ENCODE measurements around the gene EDEM2. TPM values are rescaled to one million over a fixed set of nuclear protein-coding genes. Genes with fewer than 3 reads are reported as not detected.
A peak's percentile ranks its signal among the peaks of the same experiment; 100 is the strongest.
"Not testable (repeated sequence)": the region's sequence is repeated elsewhere in the genome, so short reads cannot be mapped to it uniquely, and the experiment has no call there.

Gene EDEM2
- polyA plus RNA-seq, 3 donors: 39.5 to 86.1 (median 75.6) TPM

DNA sequence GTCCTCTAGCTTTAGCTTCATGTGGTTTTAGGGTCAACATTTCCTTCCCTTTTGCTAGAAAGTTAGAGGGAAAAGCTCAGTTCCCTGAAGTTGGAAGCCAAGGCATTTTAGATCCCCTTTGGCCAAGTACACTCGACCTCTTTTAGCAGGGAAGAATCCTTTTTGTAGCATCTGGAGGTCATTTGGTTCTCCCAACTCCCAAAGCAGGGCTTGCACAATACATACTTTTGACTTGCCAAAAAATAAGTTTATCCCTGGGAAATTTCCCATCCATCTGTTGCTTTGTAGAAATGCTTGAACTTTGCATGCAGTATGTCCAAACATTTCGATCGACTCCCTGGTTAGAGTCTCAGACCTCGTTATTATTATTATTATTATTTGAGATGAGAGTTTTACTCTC, 4.6 kb upstream of the EDEM2 start:
- no peak overlapping the region for H3K27ac Mint-ChIP-seq
- intact Hi-C loops (cut with micrococcal nuclease): no loop called here

DNA sequence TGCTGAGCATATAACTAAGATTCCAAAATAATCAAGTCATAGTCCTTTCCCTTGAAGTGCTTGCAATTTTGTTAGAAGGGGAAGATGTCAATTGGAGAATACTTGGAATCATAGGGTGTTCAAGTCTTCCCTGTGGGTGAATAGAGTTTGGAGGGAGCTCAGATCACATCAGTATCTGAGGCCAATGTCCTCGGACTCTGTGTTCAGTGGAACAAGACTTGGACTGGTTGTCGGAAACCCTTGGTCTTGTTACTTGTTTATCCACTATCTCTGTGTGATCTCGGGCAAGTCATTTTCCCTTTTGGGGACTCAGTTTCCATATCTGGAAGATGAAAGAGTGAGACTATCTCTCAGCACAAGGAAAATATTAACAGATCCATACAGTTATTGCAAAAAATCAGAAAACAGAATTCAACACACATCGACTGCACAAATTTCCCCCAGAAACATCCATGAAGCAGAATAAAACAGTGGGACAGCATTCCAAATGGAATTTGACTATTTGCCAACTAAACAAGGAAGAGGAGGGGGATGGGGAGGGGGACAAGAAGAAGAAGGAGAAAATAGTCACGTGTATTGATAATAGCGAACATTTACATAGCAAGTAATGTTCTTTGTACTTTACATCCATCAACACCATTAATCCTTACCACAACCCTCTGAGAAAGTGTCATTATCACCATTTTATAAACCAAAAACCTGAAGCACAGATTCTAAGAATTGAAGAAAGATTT, 3.9 kb upstream of the EDEM2 start:
- intact Hi-C loops (cut with micrococcal nuclease): no loop called here
- H3K36me3 Mint-ChIP-seq: no peaks in the 10 kb centered on the region
- no peak for DNase-seq
- Histone ChIP-seq H3K4me3 (replicated peaks in 1 of 3; ENCODE audit: low read depth in 2 of 3, low read length in 3 of 3) (no peak overlapping the region), H3K79me2 (ENCODE audit: insufficient read depth, low read length) (peaks cover 12% of the 10 kb centered on the region), H3K9me3 (replicated peaks in 1 of 2; ENCODE audit: control insufficient read depth in 1 of 2, insufficient read depth in 1 of 2, low read length in 2 of 2) (no peaks in the 10 kb centered on the region), H4K20me1 (ENCODE audit: insufficient read depth, low read length) (peaks cover 7% of the 10 kb centered on the region), H3K27me3 (ENCODE audit: control insufficient read depth in 2 of 2, insufficient read depth in 2 of 2, low read length in 2 of 2) (no peaks in the 10 kb centered on the region), H3K4me2 (replicated peaks; ENCODE audit: extremely low read depth, low read length, poor library complexity, severe bottlenecking) (no peak overlapping the region), H3K27ac (ENCODE audit: low read depth in 1 of 2, low read length in 2 of 2) (no peak overlapping the region), H2AFZ (ENCODE audit: insufficient read depth, low read depth, low read length, poor library complexity, severe bottlenecking) (no peak overlapping the region), H3K36me3 (replicated peaks in 1 of 2; ENCODE audit: control insufficient read depth in 1 of 2, insufficient read depth in 2 of 2, low read length in 2 of 2) (no peaks in the 10 kb centered on the region), H3K4me1 (ENCODE audit: control insufficient read depth in 1 of 2, insufficient read depth in 2 of 2, low read length in 2 of 2) (peaks cover 21% of the 10 kb centered on the region in 2 donors), H3K9ac (ENCODE audit: insufficient read depth, low read length, poor library complexity, severe bottlenecking) (no peak overlapping the region)
- H3K4me3 Mint-ChIP-seq: no peak overlapping the region
- H3K27me3 Mint-ChIP-seq (ENCODE audit: low read depth in 3 of 3): peaks cover 0 to 2% (median 0%) of the 10 kb centered on the region in 3 donors
- TF ChIP-seq, protein P1, sequence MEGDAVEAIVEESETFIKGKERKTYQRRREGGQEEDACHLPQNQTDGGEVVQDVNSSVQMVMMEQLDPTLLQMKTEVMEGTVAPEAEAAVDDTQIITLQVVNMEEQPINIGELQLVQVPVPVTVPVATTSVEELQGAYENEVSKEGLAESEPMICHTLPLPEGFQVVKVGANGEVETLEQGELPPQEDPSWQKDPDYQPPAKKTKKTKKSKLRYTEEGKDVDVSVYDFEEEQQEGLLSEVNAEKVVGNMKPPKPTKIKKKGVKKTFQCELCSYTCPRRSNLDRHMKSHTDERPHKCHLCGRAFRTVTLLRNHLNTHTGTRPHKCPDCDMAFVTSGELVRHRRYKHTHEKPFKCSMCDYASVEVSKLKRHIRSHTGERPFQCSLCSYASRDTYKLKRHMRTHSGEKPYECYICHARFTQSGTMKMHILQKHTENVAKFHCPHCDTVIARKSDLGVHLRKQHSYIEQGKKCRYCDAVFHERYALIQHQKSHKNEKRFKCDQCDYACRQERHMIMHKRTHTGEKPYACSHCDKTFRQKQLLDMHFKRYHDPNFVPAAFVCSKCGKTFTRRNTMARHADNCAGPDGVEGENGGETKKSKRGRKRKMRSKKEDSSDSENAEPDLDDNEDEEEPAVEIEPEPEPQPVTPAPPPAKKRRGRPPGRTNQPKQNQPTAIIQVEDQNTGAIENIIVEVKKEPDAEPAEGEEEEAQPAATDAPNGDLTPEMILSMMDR (IDR thresholded peaks at IDR 0.05): no peak
- peaks cover 23% of the 10 kb centered on the region for H3K4me1 Mint-ChIP-seq
- no peak overlapping the region for H3K27ac Mint-ChIP-seq
- H3K9me3 Mint-ChIP-seq: no peaks in the 10 kb centered on the region
- WGBS (ENCODE audit: insufficient coverage): 89% methylated on average over 3 of the region's 6 CpGs

More for the DNA sequence above, 4.6 kb upstream of the EDEM2 start:
- H2AFZ ChIP-seq (ENCODE audit: insufficient read depth, low read depth, low read length, poor library complexity, severe bottlenecking): no peak overlapping the region
- no CpG with 5 or more reads among the region's 4 CpGs for WGBS (ENCODE audit: insufficient coverage)
- no peaks in the 10 kb centered on the region for H3K9me3 ChIP-seq (replicated peaks in 1 of 2; ENCODE audit: control insufficient read depth in 1 of 2, insufficient read depth in 1 of 2, low read length in 2 of 2)
- H3K9ac ChIP-seq (ENCODE audit: insufficient read depth, low read length, poor library complexity, severe bottlenecking): no peak overlapping the region
- H4K20me1 ChIP-seq (ENCODE audit: insufficient read depth, low read length): no peaks in the 10 kb centered on the region
- Mint-ChIP-seq H3K4me1 (peaks cover 16% of the 10 kb centered on the region), H3K4me3 (no peak overlapping the region), H3K9me3 (no peaks in the 10 kb centered on the region), H3K36me3 (no peaks in the 10 kb centered on the region), H3K27me3 (ENCODE audit: low read depth in 3 of 3) (peaks cover 0 to 2% (median 0%) of the 10 kb centered on the region in 3 donors)
- H3K79me2 ChIP-seq (ENCODE audit: insufficient read depth, low read length): peaks cover 5% of the 10 kb centered on the region
- no peak overlapping the region for H3K4me2 ChIP-seq (replicated peaks; ENCODE audit: extremely low read depth, low read length, poor library complexity, severe bottlenecking)
- no peak overlapping the region for H3K27ac ChIP-seq (ENCODE audit: low read depth in 1 of 2, low read length in 2 of 2)
- no peaks in the 10 kb centered on the region for H3K36me3 ChIP-seq (replicated peaks in 1 of 2; ENCODE audit: control insufficient read depth in 1 of 2, insufficient read depth in 2 of 2, low read length in 2 of 2)
- H3K27me3 ChIP-seq (ENCODE audit: control insufficient read depth in 2 of 2, insufficient read depth in 2 of 2, low read length in 2 of 2): no peaks in the 10 kb centered on the region
- H3K4me3 ChIP-seq (replicated peaks in 1 of 3; ENCODE audit: low read depth in 2 of 3, low read length in 3 of 3): no peak overlapping the region
- TF ChIP-seq, protein P1 (IDR thresholded peaks at IDR 0.05): no peak
- peaks cover 14% of the 10 kb centered on the region in 2 donors for H3K4me1 ChIP-seq (ENCODE audit: control insufficient read depth in 1 of 2, insufficient read depth in 2 of 2, low read length in 2 of 2)
- no peak for DNase-seq

DNA sequence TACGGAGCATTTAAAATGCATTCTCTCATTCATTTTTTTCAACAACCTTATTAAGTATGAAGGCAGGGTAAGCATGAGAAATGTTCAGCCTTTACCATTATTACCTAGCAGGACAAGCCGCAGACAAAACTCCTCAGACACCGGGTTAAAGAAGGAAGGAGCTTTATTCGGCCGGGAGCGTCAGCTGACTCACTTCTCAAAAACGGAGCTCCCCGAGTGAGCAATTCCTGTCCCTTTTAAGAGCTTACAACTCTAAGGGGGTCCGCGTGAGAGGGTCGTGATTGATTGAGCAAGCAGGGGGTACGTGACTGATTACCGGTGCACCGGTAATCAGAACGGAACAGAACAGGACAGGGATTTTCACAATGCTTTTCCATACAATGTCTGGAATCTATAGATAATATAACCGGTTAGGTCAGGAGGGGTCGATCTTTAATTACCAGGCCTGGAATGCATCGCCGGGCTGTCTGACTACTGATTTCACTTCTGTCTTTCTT, 487 bp upstream of the EDEM2 start:
- Histone ChIP-seq H3K9ac (ENCODE audit: insufficient read depth, low read length, poor library complexity, severe bottlenecking) (peak overlapping the region; percentile 79), H3K36me3 (replicated peaks in 1 of 2; ENCODE audit: control insufficient read depth in 1 of 2, insufficient read depth in 2 of 2, low read length in 2 of 2) (peaks cover 9 to 13% of the 10 kb centered on the region in 2 donors), H3K4me3 (replicated peaks in 1 of 3; ENCODE audit: low read depth in 2 of 3, low read length in 3 of 3) (peak overlapping the region; percentile 95 to 96 (median 95)), H4K20me1 (ENCODE audit: insufficient read depth, low read length) (peaks cover 31% of the 10 kb centered on the region), H3K4me1 (ENCODE audit: control insufficient read depth in 1 of 2, insufficient read depth in 2 of 2, low read length in 2 of 2) (peaks cover 41 to 46% of the 10 kb centered on the region in 2 donors), H2AFZ (ENCODE audit: insufficient read depth, low read depth, low read length, poor library complexity, severe bottlenecking) (peak overlapping the region; percentile 92), H3K27ac (ENCODE audit: low read depth in 1 of 2, low read length in 2 of 2) (peak overlapping the region; percentile 68 to 88), H3K79me2 (ENCODE audit: insufficient read depth, low read length) (peaks cover 34% of the 10 kb centered on the region), H3K4me2 (replicated peaks; ENCODE audit: extremely low read depth, low read length, poor library complexity, severe bottlenecking) (peak overlapping the region; percentile 98)
- intact Hi-C loops (cut with micrococcal nuclease): loop anchor here (2.0 to 10.0 kb wide), 7 partner anchors 55 to 785 kb away; partner anchors contain the start of genes TRPC4AP (in 2 of the 2), ACSS2 (in 1 of the 2), ITCH (in 1 of the 2) and MMP24OS (in 1 of the 2)
- Mint-ChIP-seq H3K27ac (peak overlapping the region; percentile 86 to 96 (median 96)), H3K36me3 (peaks cover 9 to 14% of the 10 kb centered on the region in 2 donors), H3K4me3 (peak overlapping the region; percentile 95 to 96), H3K4me1 (peaks cover 43% of the 10 kb centered on the region)
- 0% methylated on average over 2 of the region's 19 CpGs for WGBS (ENCODE audit: insufficient coverage)
- H3K27me3 Mint-ChIP-seq (ENCODE audit: low read depth in 3 of 3); H3K27me3 ChIP-seq (ENCODE audit: control insufficient read depth in 2 of 2, insufficient read depth in 2 of 2, low read length in 2 of 2); H3K9me3 Mint-ChIP-seq; H3K9me3 ChIP-seq (replicated peaks in 1 of 2; ENCODE audit: control insufficient read depth in 1 of 2, insufficient read depth in 1 of 2, low read length in 2 of 2): not testable (repeated sequence)
- peak; percentile 27 to 73 (median 64) for DNase-seq

Measured in CD14-positive monocyte (primary cell).